GM21526 (cell line): ENCODE results near the gene KLK3.

Experiments used
- ATAC-seq: cut with Tn5 transposase; IDR thresholded peaks from one replicate; pipeline ENCODE4 v1.9.1; 2021; ENCODE audit warnings: moderate library complexity; ENCODE audit not compliant: unreplicated experiment, low FRiP score

Gene KLK3

DNA sequence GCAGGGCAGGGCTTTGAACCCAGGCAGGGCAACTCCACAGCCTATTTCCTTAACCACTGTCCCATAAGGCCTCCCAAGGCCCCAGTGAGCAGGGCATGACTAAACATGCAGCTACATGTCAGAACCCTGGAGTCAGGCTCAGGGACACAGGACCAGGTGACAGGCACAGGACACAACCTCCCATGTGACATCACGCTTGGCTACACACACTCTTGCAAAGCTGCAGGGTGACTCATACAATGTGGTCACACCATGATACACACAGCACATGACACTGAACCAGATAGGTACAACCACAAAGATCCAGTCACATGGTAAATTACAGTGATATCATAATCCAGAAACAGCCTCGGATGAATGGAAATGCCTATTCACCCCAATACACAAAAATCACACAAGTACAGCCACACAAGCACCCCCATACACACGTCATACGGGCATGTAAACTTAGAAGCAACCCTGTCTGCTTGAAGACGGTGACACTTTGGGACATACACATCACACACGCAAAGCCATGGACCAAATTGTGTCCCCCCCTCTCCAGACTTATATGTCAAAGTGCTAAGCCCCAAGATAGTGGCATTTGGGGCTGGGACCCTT lies 42.0 kb downstream of the KLK3 start:
- peak; percentile 83 for ATAC-seq

DNA sequence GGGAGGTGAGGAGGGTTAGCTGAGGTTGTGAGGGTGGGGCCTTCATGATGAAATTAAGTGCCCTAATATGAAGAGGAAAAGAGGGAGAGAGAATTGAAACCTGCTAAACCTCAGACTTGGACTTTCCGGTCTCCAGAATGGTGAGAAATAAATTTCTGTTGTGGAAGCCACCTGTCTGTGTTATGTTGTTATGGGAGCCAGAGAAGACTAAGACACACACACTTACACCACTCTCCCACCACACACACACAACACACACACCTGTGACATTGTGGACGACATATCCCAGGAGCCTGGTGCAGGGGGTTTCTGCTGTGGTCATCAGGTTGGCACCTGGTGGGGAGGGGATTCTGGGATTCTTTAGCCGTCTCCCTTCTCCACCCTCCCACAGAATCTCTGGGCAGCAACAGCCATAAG lies 42.5 kb downstream of the KLK3 start:
- peak; percentile 14 for ATAC-seq

DNA sequence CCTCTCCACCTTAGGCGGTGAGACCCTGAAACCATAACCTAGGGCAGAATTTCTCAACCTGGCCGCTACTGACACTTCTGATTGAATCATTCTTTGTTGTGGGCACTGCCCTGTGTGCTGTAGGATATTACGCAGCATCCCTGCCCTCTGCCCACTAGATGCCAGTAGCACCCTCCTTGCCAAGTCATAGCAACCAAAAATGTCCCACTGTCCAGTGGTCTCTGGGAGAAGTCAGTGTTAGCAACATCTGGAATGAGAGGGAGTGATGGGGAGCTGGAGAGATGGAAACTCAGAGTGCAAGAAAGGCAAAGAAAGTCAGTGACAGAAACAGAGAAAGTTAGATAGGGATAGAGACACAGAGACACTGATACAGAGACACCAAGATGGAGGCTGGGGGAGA lies 42.9 kb downstream of the KLK3 start:
- no peak for ATAC-seq

DNA sequence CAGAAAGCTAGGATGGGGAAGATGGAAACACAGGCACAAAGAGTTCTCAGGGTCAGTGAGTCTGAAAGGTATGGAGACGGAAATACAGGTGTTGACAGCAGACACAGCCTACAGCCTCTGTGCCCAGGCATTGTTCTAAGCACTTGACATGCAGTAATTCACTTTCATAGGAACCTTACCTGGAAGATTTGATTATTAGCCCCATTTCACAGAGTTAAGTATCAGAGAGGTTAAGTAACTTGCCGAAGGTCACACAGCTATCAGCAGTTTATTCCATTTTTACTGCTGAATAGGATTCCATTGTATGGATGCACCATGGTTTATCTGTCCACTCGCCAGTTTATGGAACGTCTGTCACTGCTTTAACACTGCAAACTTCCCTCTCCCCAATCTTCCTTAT lies 43.3 kb downstream of the KLK3 start:
- no peak for ATAC-seq

DNA sequence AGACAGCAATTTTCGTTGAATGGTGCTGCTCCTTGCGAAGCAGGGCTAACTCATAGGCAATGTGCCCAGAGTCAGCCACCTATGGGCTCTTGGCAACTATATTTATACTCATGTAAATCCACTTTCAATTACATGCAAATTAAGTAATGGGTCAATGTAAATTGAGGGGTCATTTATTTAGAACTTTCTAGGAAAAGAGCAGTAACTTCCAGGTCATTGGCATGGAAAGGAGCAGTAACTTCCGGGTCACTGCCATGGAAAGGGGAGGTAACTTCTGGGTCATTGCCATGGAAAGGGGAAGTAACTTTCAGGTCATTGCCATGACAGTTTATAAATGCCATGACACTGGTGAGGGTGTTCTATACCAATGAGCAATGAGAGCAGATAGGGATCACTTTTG lies 44.9 kb downstream of the KLK3 start:
- ATAC-seq: no peak

DNA sequence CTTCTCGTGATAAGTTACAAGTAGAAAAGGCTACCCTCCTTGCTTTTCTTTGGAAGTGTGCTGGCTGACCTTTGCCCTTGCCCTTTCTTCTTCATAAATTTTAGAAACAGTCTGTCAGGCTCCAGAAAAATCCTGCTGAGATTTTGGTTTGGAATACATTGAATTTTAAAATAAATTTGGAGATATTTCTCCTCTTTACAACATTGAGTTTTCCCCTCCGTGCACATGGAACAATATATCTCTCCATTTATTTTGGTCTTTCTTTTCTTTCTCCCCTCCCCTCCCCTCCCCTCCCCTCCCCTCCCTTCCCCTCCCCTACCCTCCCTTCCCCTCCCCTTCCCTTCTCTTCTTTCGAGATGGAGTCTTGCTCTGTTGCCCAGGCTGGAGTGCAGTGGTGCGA lies 47.9 kb downstream of the KLK3 start:
- no peak for ATAC-seq

DNA sequence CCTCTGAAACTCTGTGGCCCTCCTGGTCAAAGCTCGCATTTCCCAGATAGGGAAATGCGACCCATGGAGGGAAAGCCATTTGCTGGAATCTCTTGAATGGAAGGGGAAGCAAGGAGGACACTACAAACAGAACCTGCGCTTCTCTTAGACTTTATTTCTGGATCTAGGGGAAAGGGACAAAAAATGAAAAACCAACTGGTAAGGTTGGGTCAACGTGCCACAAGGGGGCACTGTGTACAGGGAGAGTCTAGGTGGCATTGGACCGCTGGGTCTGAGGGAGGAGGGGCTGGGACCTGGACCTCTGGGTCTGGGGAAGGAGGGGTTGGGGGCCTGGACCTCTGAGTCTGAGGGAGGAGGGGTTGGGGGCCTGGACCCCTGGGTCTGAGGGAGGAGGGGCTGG lies 51.5 kb downstream of the KLK3 start:
- ATAC-seq: no peak

DNA sequence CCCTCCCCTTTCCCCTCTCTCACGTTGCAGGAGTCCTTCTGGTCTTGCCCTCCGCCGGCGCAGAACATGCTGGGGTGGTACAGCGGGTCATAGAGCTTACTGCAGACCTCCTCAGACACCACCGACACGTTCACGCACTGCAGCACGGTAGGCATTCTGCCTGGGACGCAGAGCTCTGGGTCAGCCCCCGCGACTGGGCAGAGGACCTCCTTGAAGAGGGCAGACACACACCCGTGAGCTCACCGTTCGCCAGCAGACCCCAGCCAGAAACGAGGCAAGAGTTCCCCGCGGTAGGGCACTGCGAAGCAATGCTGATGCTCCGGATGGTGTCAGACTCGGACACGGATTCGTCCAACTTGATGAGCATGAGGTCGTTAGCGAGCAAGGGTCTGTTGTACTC lies 53.6 kb downstream of the KLK3 start:
- ATAC-seq: no peak

DNA sequence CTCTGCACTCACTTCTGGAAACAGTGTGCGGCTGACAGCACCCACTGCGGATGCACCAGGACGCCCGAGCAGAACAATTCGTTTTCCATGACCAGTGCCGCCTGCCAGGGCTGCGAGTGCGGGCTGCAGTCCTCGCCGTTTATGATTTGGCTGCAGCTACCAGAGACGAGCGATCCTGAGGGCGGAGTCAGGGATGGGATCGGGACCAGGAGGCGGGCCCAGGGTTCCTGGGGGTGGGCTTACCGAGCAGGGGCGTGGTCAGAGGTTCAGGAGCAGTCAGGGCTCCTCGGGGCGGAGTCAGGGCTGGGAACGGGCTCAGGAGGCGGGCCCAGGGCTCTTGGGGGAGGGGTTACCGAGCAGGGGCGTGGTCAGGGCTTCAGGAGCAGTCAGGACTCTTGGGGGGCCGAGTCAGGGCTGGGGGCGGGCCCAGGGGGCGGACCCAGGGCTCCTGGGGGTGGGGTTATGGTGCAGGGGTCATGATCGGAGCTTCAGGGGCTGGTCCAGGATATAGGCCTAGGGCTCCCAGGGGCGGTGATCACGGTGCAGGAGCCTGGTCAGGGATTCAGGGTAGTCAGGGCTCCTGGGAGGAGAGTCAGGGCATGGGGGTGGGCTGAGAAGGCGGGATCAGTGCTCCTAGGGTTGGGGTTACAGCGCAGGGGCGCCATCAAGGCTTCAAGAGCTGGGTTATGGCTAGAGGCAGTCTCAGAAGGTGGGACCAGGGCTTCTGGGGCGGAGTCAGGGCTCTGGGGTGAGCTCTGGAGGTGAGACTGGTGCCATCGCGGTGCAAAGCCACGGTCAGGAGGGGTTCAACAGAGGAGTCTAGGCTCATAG lies 54.7 kb downstream of the KLK3 start:
- ATAC-seq: no peak
